Epidermal melanocyte (primary cell): ENCODE data around the gene KSR2.

Source experiments
- DNase-seq: peaks from one replicate; pipeline ENCODE4 v3.0.0; 2011; ENCODE audit warnings: low spot score; ENCODE audit not compliant: insufficient read length

The KSR2 gene

GRCh38 chr12:117412465-117413188 lies 556.2 kb downstream of the KSR2 start:
- DNase-seq = no peak

- no peak for DNase-seq
These were observed 559.5 kb downstream of the KSR2 start for GRCh38 chr12:117409286-117409685.

GRCh38 chr12:117408161-117408791 lies 560.5 kb downstream of the KSR2 start:
- DNase-seq = no peak

- DNase-seq = no peak
These were observed 563.9 kb downstream of the KSR2 start for GRCh38 chr12:117404940-117405339.

GRCh38 chr12:117404203-117404853 lies 564.5 kb downstream of the KSR2 start:
- no peak for DNase-seq

- no peak for DNase-seq
These were observed 565.1 kb downstream of the KSR2 start for GRCh38 chr12:117403586-117404139.
